GM12878 (cell line): ENCODE data around the gene CAMK2G. TPM values are rescaled to one million over a fixed set of nuclear protein-coding genes. Genes with fewer than 3 reads are reported as not detected.

Experiments
- ATAC-seq: fragments of 200-7000 bp; cut with Tn5 transposase; 3 replicates; pipeline ENCODE4 v1.9.1; 2020; ENCODE audit warnings: mild to moderate bottlenecking, moderate library complexity
- BruUV-seq: library from RNA; stranded (reverse); fragments of 400-500 nt; replicated peaks from 2 replicates; lab custom pipeline; 2021; lab: Mats Ljungman, UMichigan
- CTCF ChIA-PET: fragments of 300-600 bp; sonication (Branson Sonifier 250); formaldehyde crosslinking; extraction: SDS; loops from one replicate; lab custom pipeline; 2021; ENCODE audit warnings: inconsistent platforms; lab: Yijun Ruan, JAX
- POLR2A ChIA-PET: fragments of 350-600 bp; formaldehyde crosslinking; extraction: SDS; loops from one replicate; lab custom pipeline; 2021; ENCODE audit warnings: inconsistent platforms; lab: Charles Lee
- RAD21 ChIA-PET: fragments of 300-600 bp; sonication (Branson Sonifier 250); formaldehyde crosslinking; loops from one replicate; lab custom pipeline; 2023; ENCODE audit warnings: antibody characterized with exemption; ENCODE audit not compliant: unreplicated experiment; lab: Charles Lee
- SMC1A ChIA-PET: fragments of 300-600 bp; sonication (Branson Sonifier 250); formaldehyde crosslinking; loops from one replicate; lab custom pipeline; 2023; ENCODE audit not compliant: unreplicated experiment, uncharacterized antibody; lab: Charles Lee
- DNase-seq: peaks from one replicate; pipeline ENCODE4 v3.0.0-alpha.2; 2011; ENCODE audit warnings: low read depth, low spot score
- FAIRE-seq: peaks from 3 replicates; lab custom pipeline; 2011; peaks lifted over from hg19 to GRCh38; lab: Jason Lieb, UNC
- H2AFZ ChIP-seq: 2 replicates; pipeline ENCODE4 v1.6.0; 2011; ENCODE audit warnings: low read depth, low read length, control low read depth; ENCODE audit not compliant: control insufficient read depth
- H3K27ac ChIP-seq: 2 replicates; pipeline ENCODE4 v1.5.1; 2011; ENCODE audit warnings: control low read depth; ENCODE audit not compliant: control insufficient read depth, insufficient read depth
- H3K27me3 ChIP-seq, 2 experiments: replicated peaks in 1 of 2; 2 replicates each; pipeline versions ENCODE4 v1.6.0 to v1.6.1; 2011; ENCODE audit warnings: low read length in 1 of 2; ENCODE audit not compliant: control insufficient read depth in 2 of 2, insufficient read depth in 2 of 2
- H3K36me3 ChIP-seq, 2 experiments: 2 replicates each; pipeline ENCODE4 v1.5.1; 2011; ENCODE audit warnings: low read length in 1 of 2; ENCODE audit not compliant: control insufficient read depth in 2 of 2, insufficient read depth in 2 of 2
- H3K4me1 ChIP-seq: 2 replicates; pipeline ENCODE4 v1.6.1; 2011; ENCODE audit warnings: mild to moderate bottlenecking, low read length, moderate library complexity, mixed read lengths; ENCODE audit not compliant: control insufficient read depth, insufficient read depth
- H3K4me2 ChIP-seq: 2 replicates; pipeline ENCODE4 v1.6.0; 2011; ENCODE audit warnings: control low read depth; ENCODE audit not compliant: control insufficient read depth, insufficient read depth
- H3K4me3 ChIP-seq: fragments of 200-600 bp; sonication (generic); 2 replicates; pipeline ENCODE4 v1.5.1; 2016
- H3K79me2 ChIP-seq: 2 replicates; pipeline ENCODE4 v1.6.0; 2011; ENCODE audit warnings: low read length; ENCODE audit not compliant: control insufficient read depth, insufficient read depth
- H3K9ac ChIP-seq: 2 replicates; pipeline ENCODE4 v1.8.0; 2011; ENCODE audit warnings: low read length, control low read depth, mixed read lengths; ENCODE audit not compliant: control insufficient read depth, insufficient read depth
- H3K9me3 ChIP-seq: replicated peaks from 3 replicates; pipeline ENCODE4 v1.5.1; 2011; ENCODE audit warnings: mild to moderate bottlenecking, low read length; ENCODE audit not compliant: control insufficient read depth, insufficient read depth
- H4K20me1 ChIP-seq: 2 replicates; pipeline ENCODE4 v1.6.0; 2011; ENCODE audit not compliant: control insufficient read depth, insufficient read depth
- CBX5 ChIP-seq: sonication (generic); IDR thresholded peaks from 2 replicates; pipeline ENCODE4 v1.6.1; 2016; ENCODE audit warnings: low read depth, moderate library complexity, mild to moderate bottlenecking, inconsistent platforms
- DPF2 ChIP-seq: fragments of 450-650 bp; IDR thresholded peaks from 2 replicates; pipeline ENCODE4 v1.6.1; 2017; ENCODE audit warnings: mild to moderate bottlenecking
- EED ChIP-seq: sonication (generic); IDR thresholded peaks from 2 replicates; pipeline ENCODE4 v1.6.1; 2016; ENCODE audit warnings: antibody characterized with exemption, low read depth
- HSF1 ChIP-seq: fragments of 150-350 bp; IDR thresholded peaks from 2 replicates; pipeline ENCODE4 v1.6.1; 2014; ENCODE audit warnings: mild to moderate bottlenecking, low read depth, low read length
- IKZF1 ChIP-seq: fragments of 450-650 bp; conservative IDR thresholded peaks from 2 replicates; pipeline ENCODE4 v1.6.1; 2017; ENCODE audit warnings: antibody characterized with exemption, mild to moderate bottlenecking
- IKZF2 ChIP-seq, 2 experiments: fragments of 450-650 bp; IDR thresholded peaks; 2 replicates each; pipeline ENCODE4 v1.6.1; 2017; ENCODE audit warnings: mild to moderate bottlenecking in 2 of 2, moderate library complexity in 2 of 2
- MYC ChIP-seq: IDR thresholded peaks from 2 replicates; pipeline ENCODE4 v1.6.1; 2011; ENCODE audit warnings: mild to moderate bottlenecking, low read length, moderate library complexity, inconsistent platforms; ENCODE audit not compliant: insufficient read depth, insufficient replicate concordance, insufficient read length, severe bottlenecking
- PAX5 ChIP-seq: IDR thresholded peaks from 2 replicates; pipeline ENCODE4 v1.6.1; 2011; ENCODE audit warnings: low read depth, low read length, borderline replicate concordance
- SPI1 ChIP-seq: IDR thresholded peaks from 2 replicates; pipeline ENCODE4 v1.6.1; 2011; ENCODE audit warnings: low read depth, mild to moderate bottlenecking, low read length, moderate library complexity, borderline replicate concordance; ENCODE audit not compliant: insufficient read depth
- ZNF687 ChIP-seq: fragments of 450-650 bp; IDR thresholded peaks from 2 replicates; pipeline ENCODE4 v1.6.1; 2017; ENCODE audit warnings: mild to moderate bottlenecking, moderate library complexity
- WGBS: methylation state at CpG from one replicate; pipeline ENCODE4 v1.1.6; 2016; ENCODE audit warnings: low lambda C conversion rate; ENCODE audit not compliant: insufficient replicate concordance, insufficient coverage; ENCODE audit errors: missing lambda C conversion rate; 5-methylcytosine and 5-hydroxymethylcytosine counted together
- in situ Hi-C: fragments of 300-500 bp; cut with MboI; formaldehyde crosslinking; loops from 9 replicates; pipeline ENCODE4 v1.14.3; 2018; ENCODE audit warnings: mixed read lengths
- intact Hi-C: fragments of 100-400 bp; cut with micrococcal nuclease; formaldehyde crosslinking; loops from one replicate; pipeline ENCODE4 v1.14.2; 2022; ENCODE audit not compliant: unreplicated experiment
- polyA plus RNA-seq, 11 experiments: library from polyadenylated mRNA; depleted of rRNA in 4 of 11; unstranded in 6 of 11; stranded (reverse) in 5 of 11; fragments of >200 nt; fragmentation: Nextera tagmentation in 4 of 11; fragmentation: Illumina TruSeq in 1 of 11; extraction: Ambion mirVana in 4 of 11; extraction: Trizol in 1 of 11; gene quantifications; 1 replicate in 1 of 11; 2 replicates in 10 of 11; pipeline versions ENCODE4 v1.2.1 to v1.2.3, GENCODE V29; 2011 to 2016; ENCODE audit warnings: inconsistent platforms in 2 of 11, missing spikeins in 2 of 11, low read depth in 1 of 11
- total RNA-seq, 4 experiments: library from RNA; depleted of rRNA in 3 of 4; stranded (reverse); fragments of >200 nt in 3 of 4; fragmentation: Illumina TruSeq in 1 of 4; extraction: Trizol in 1 of 4; gene quantifications; 2 replicates each; pipeline versions ENCODE4 v1.2.1 to v1.2.3, GENCODE V29; 2013 to 2021

Gene CAMK2G
- total and polyA plus RNA-seq, 10 of the 15 experiments (the other 5 are each of a cell fraction or from before 2014, with no cell fraction given), result 5.5 to 24.3 (median 16.9) TPM

- no peak for TF ChIP-seq HSF1
- TF ChIP-seq PAX5, result no peak
Measured at GRCh38 chr10:73901261-73901660, 26.9 kb upstream of the CAMK2G start (continued).

GRCh38 chr10:73900064-73900463 is 25.7 kb upstream of the CAMK2G start:
- no peak for FAIRE-seq
- H3K4me1 ChIP-seq, result no peaks in the 10 kb centered on the region

More at GRCh38 chr10:73900064-73900463, 25.7 kb upstream of the CAMK2G start:
- intact Hi-C loops (no loop called here), in situ Hi-C loops (no loop called here)
- no peaks in the 10 kb centered on the region for H3K9me3 ChIP-seq
- no TSS peak for BruUV-seq
- ChIA-PET RAD21 (interaction anchor here (0.6 to 6.4 kb wide), 6 partner anchors 11 to 93 kb away, joined by 3 to 85 read pairs (median 8); no protein-coding TSS in a partner anchor), SMC1A (interaction anchor here (0.9 to 27.4 kb wide), 9 partner anchors 8 to 182 kb away, joined by 3 to 1048 read pairs (median 5); partner anchors contain the start of gene PLAU), CTCF (interaction anchor here (0.8 to 7.4 kb wide), 12 partner anchors 8 to 181 kb away, joined by 3 to 84 read pairs (median 6); partner anchors contain the start of gene PLAU), POLR2A (interaction anchor here (0.6 to 2.9 kb wide), 9 partner anchors 8 to 41 kb away, joined by 3 to 18 read pairs (median 5); no protein-coding TSS in a partner anchor)
- WGBS, result 31% methylated on average over 5 of the region's 5 CpGs
- no peaks in the 10 kb centered on the region for H3K36me3 ChIP-seq
- no peak overlapping the region for H3K9ac ChIP-seq
- no peak overlapping the region for H3K4me2 ChIP-seq
- H4K20me1 ChIP-seq, result no peaks in the 10 kb centered on the region
- DNase-seq, result no peak
- peak; percentile 47; the same call in 1 of the 2 replicates for TF ChIP-seq IKZF1
- no peak for TF ChIP-seq MYC
- peak; percentile 78 for TF ChIP-seq SPI1
- TF ChIP-seq DPF2, result peak; percentile 36; the same call in 1 of the 2 replicates
- peak; percentile 52 to 53; a peak in 2 of 4 replicates for TF ChIP-seq IKZF2 (IDR thresholded peaks at IDR 0.05)
- TF ChIP-seq CBX5, result no peak
- TF ChIP-seq ZNF687, result 0 out of 2 replicates have a peak, but pooled peaks have one; percentile 14
- TF ChIP-seq EED, result peak; percentile 70
- no peaks in the 10 kb centered on the region; a peak in 1 of 4 replicates for H3K27me3 ChIP-seq
- H2AFZ ChIP-seq, result no peak overlapping the region
- H3K4me3 ChIP-seq, result no peak overlapping the region
- ATAC-seq, result peak; percentile 35
- H3K79me2 ChIP-seq, result no peaks in the 10 kb centered on the region
- H3K27ac ChIP-seq, result no peak overlapping the region
